CD8-positive, alpha-beta memory T cell (primary cell): Measurements from ENCODE around the gene RORB. TPM values are rescaled to one million over a fixed set of nuclear protein-coding genes. Genes with fewer than 3 reads are reported as not detected.

ENCODE experiments used
- CTCF ChIA-PET: fragments of 350-600 bp; sonication (Branson Sonifier 250); formaldehyde crosslinking; loops from one replicate; lab custom pipeline; 2021; ENCODE audit warnings: antibody characterized with exemption; lab: Charles Lee
- POLR2A ChIA-PET: fragments of 350-600 bp; sonication (Branson Sonifier 250); formaldehyde crosslinking; loops from one replicate; lab custom pipeline; 2021; ENCODE audit warnings: antibody characterized with exemption; lab: Charles Lee
- DNase-seq, 5 donors: peaks; one replicate each; pipeline versions ENCODE4 v3.0.0 to v3.0.0-alpha.2; 2020 to 2022; ENCODE audit warnings: mixed read lengths in 1 of 5
- H3K27ac ChIP-seq: one replicate; pipeline ENCODE4 v1.7.0; 2013; ENCODE audit warnings: low read depth, mild to moderate bottlenecking, low read length, moderate library complexity
- H3K27me3 ChIP-seq: 2 replicates; pipeline ENCODE4 v1.7.0; 2013; ENCODE audit warnings: low read length, mild to moderate bottlenecking; ENCODE audit not compliant: insufficient read depth, poor library complexity, severe bottlenecking
- H3K36me3 ChIP-seq: 2 replicates; pipeline ENCODE4 v1.7.0; 2013; ENCODE audit warnings: mild to moderate bottlenecking, low read length, moderate library complexity; ENCODE audit not compliant: insufficient read depth
- H3K4me1 ChIP-seq: 2 replicates; pipeline ENCODE4 v1.7.0; 2013; ENCODE audit warnings: mild to moderate bottlenecking, low read length, moderate library complexity; ENCODE audit not compliant: insufficient read depth
- H3K4me3 ChIP-seq: 2 replicates; pipeline ENCODE4 v1.7.0; 2013; ENCODE audit warnings: mild to moderate bottlenecking, low read length
- H3K9me3 ChIP-seq: 2 replicates; pipeline ENCODE4 v1.7.0; 2013; ENCODE audit warnings: mild to moderate bottlenecking, low read length
- H3K27ac Mint-ChIP-seq, 8 donors: one replicate each; pipeline ENCODE4 v1.8.0; 2020 to 2021; ENCODE audit warnings: mixed read lengths in 8 of 8, mild to moderate bottlenecking in 6 of 8, inconsistent platforms in 3 of 8, moderate library complexity in 3 of 8
- H3K27me3 Mint-ChIP-seq, 2 donors: one replicate each; pipeline ENCODE4 v1.8.0; 2020 to 2021; ENCODE audit warnings: mixed read lengths in 2 of 2, mild to moderate bottlenecking in 1 of 2, moderate library complexity in 1 of 2
- H3K36me3 Mint-ChIP-seq, 3 donors: one replicate each; pipeline ENCODE4 v1.8.0; 2020 to 2021; ENCODE audit warnings: mixed read lengths in 3 of 3, inconsistent platforms in 1 of 3, mild to moderate bottlenecking in 1 of 3
- H3K4me1 Mint-ChIP-seq, 3 donors: one replicate each; pipeline ENCODE4 v1.8.0; 2020 to 2021; ENCODE audit warnings: mixed read lengths in 3 of 3, inconsistent platforms in 1 of 3, mild to moderate bottlenecking in 1 of 3
- H3K4me3 Mint-ChIP-seq, 7 donors: one replicate each; pipeline ENCODE4 v1.8.0; 2020 to 2021; ENCODE audit warnings: mixed read lengths in 7 of 7, mild to moderate bottlenecking in 6 of 7, moderate library complexity in 4 of 7, inconsistent platforms in 2 of 7
- H3K9me3 Mint-ChIP-seq, 5 donors: one replicate each; pipeline ENCODE4 v1.8.0; 2020 to 2022; ENCODE audit warnings: mixed read lengths in 5 of 5, mild to moderate bottlenecking in 3 of 5, moderate library complexity in 2 of 5, inconsistent platforms in 1 of 5
- polyA plus RNA-seq: library from polyadenylated mRNA; unstranded; fragments of 300-500 nt; fragmentation: Illumina TruSeq; gene quantifications from one replicate; pipeline ENCODE4 v1.2.3, GENCODE V29; 2021
- total RNA-seq, 2 experiments: library from RNA; stranded (reverse); gene quantifications; one replicate each; pipeline ENCODE4 v1.2.3, GENCODE V29; 2021

Gene RORB
- total and polyA plus RNA-seq, 3 experiments from 2014 or later = 0.05 TPM; not detected in 2

- Histone ChIP-seq H3K4me1 (no peaks in the 10 kb centered on the region), H3K9me3 (no peaks in the 10 kb centered on the region), H3K27ac (no peak overlapping the region), H3K27me3 (no peaks in the 10 kb centered on the region), H3K4me3 (no peak overlapping the region), H3K36me3 (no peaks in the 10 kb centered on the region)
- ChIA-PET POLR2A (no interaction called here), CTCF (interaction anchor here (1.1 kb wide), 1 partner anchor 13 kb away, joined by 3 read pairs; no protein-coding TSS in a partner anchor)
- H3K4me1 Mint-ChIP-seq = no peaks in the 10 kb centered on the region
- H3K27me3 Mint-ChIP-seq = no peaks in the 10 kb centered on the region
- no peak for DNase-seq
- H3K27ac Mint-ChIP-seq = no peak overlapping the region
- no peaks in the 10 kb centered on the region for H3K36me3 Mint-ChIP-seq
- H3K4me3 Mint-ChIP-seq = no peak overlapping the region
- H3K9me3 Mint-ChIP-seq = no peaks in the 10 kb centered on the region
These were observed 54.1 kb downstream of the RORB start for GRCh38 chr9:74551266-74551665.

DNA sequence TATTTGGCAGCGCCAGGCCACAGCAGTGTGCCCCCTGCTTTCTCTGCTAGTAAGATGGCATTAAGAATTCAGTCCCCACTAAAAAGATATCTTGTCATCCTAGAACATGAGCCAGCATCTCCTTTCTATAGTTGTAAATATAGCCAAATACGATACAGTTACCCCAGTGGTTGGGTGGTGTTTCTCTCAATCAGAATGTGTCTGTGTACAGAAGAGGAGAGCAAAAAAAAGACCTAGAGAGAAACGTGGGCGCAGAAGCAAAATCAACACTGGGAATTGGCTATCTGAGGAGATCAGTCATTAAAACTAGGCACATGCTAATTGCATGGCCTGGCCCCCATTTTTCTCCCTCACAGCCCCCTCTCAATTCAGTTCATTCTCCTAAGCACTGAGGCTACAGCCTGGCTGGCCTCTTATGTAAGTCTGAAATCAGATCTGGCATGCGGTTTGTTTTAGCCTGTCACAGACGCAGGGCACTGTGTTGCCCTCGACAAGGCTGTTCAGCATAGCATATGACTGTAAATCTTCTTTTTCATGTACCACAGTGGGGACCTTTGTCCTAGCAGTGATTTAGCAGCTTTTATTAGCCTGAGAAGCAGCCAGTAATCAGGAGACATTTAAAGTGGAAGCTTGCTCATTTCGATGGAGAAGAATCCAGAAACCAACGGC is 57.8 kb downstream of the RORB start:
- H3K36me3 Mint-ChIP-seq = no peaks in the 10 kb centered on the region
- ChIA-PET CTCF (no interaction called here), POLR2A (no interaction called here)
- Histone ChIP-seq H3K27me3 (no peaks in the 10 kb centered on the region), H3K36me3 (no peaks in the 10 kb centered on the region), H3K27ac (no peak overlapping the region), H3K4me1 (no peaks in the 10 kb centered on the region), H3K4me3 (no peak overlapping the region), H3K9me3 (no peaks in the 10 kb centered on the region)
- H3K9me3 Mint-ChIP-seq = no peaks in the 10 kb centered on the region
- no peak overlapping the region for H3K27ac Mint-ChIP-seq
- H3K27me3 Mint-ChIP-seq = peaks cover 0 to 3% of the 10 kb centered on the region in 2 donors
- DNase-seq = no peak
- no peaks in the 10 kb centered on the region for H3K4me1 Mint-ChIP-seq
- no peak overlapping the region for H3K4me3 Mint-ChIP-seq

DNA sequence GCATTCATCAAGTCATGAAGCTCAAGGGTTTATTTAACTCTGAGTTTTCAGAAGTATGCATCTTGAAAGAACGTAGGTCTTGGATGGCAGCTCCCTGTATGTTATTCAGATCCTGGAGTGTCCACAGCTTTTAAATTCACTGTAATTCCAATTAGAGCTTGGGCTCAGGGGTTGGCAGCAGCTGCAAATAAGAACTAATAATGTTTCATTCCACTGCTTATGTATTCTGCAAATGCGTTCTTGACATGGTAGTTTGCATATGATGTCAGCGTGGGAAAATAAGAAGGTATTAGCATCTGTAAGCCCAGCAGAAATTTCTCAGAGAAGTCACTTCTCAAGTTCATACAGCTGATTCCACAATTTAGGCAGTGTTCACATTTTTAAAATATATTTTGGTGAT is 58.4 kb downstream of the RORB start:
- Mint-ChIP-seq H3K36me3 (no peaks in the 10 kb centered on the region), H3K9me3 (no peaks in the 10 kb centered on the region), H3K4me1 (no peaks in the 10 kb centered on the region), H3K4me3 (no peak overlapping the region), H3K27ac (no peak overlapping the region), H3K27me3 (peaks cover 0 to 3% of the 10 kb centered on the region in 2 donors)
- Histone ChIP-seq H3K9me3 (no peaks in the 10 kb centered on the region), H3K27ac (no peak overlapping the region), H3K36me3 (no peaks in the 10 kb centered on the region), H3K27me3 (no peaks in the 10 kb centered on the region), H3K4me3 (no peak overlapping the region), H3K4me1 (no peaks in the 10 kb centered on the region)
- no peak for DNase-seq
- ChIA-PET CTCF (no interaction called here), POLR2A (no interaction called here)

- Histone ChIP-seq H3K27ac (no peak overlapping the region), H3K4me1 (no peaks in the 10 kb centered on the region), H3K36me3 (no peaks in the 10 kb centered on the region), H3K27me3 (no peaks in the 10 kb centered on the region), H3K4me3 (no peak overlapping the region), H3K9me3 (no peaks in the 10 kb centered on the region)
- no peaks in the 10 kb centered on the region for H3K4me1 Mint-ChIP-seq
- no peaks in the 10 kb centered on the region for H3K36me3 Mint-ChIP-seq
- CTCF ChIA-PET = no interaction called here
- no peak overlapping the region for H3K27ac Mint-ChIP-seq
- no peak for DNase-seq
- POLR2A ChIA-PET = no interaction called here
- H3K4me3 Mint-ChIP-seq = no peak overlapping the region
- H3K9me3 Mint-ChIP-seq = no peaks in the 10 kb centered on the region
- peaks cover 0 to 3% of the 10 kb centered on the region in 2 donors for H3K27me3 Mint-ChIP-seq
These were observed 59.5 kb downstream of the RORB start for GRCh38 chr9:74556685-74557084.

GRCh38 chr9:74557571-74557970 is 60.4 kb downstream of the RORB start:
- no peaks in the 10 kb centered on the region for H3K9me3 Mint-ChIP-seq
- POLR2A ChIA-PET = no interaction called here
- Histone ChIP-seq H3K4me1 (no peaks in the 10 kb centered on the region), H3K9me3 (no peaks in the 10 kb centered on the region), H3K27ac (no peak overlapping the region), H3K27me3 (no peaks in the 10 kb centered on the region), H3K36me3 (no peaks in the 10 kb centered on the region), H3K4me3 (no peak overlapping the region)
- H3K36me3 Mint-ChIP-seq = no peaks in the 10 kb centered on the region
- CTCF ChIA-PET = no interaction called here
- H3K4me1 Mint-ChIP-seq = no peaks in the 10 kb centered on the region
- H3K27me3 Mint-ChIP-seq = peaks cover 0 to 3% of the 10 kb centered on the region in 2 donors
- DNase-seq = no peak
- no peak overlapping the region for H3K27ac Mint-ChIP-seq
- no peak overlapping the region for H3K4me3 Mint-ChIP-seq

GRCh38 chr9:74562611-74563010 is 65.5 kb downstream of the RORB start:
- Mint-ChIP-seq H3K27me3 (peaks cover 0 to 2% of the 10 kb centered on the region in 2 donors), H3K4me1 (no peaks in the 10 kb centered on the region), H3K27ac (no peak overlapping the region), H3K4me3 (no peak overlapping the region), H3K36me3 (no peaks in the 10 kb centered on the region), H3K9me3 (no peaks in the 10 kb centered on the region)
- DNase-seq = no peak
- H3K9me3 ChIP-seq = no peaks in the 10 kb centered on the region
- POLR2A ChIA-PET = no interaction called here
- H3K4me1 ChIP-seq = no peaks in the 10 kb centered on the region
- CTCF ChIA-PET = no interaction called here
- H3K36me3 ChIP-seq = no peaks in the 10 kb centered on the region
- no peak overlapping the region for H3K27ac ChIP-seq
- no peaks in the 10 kb centered on the region for H3K27me3 ChIP-seq
- no peak overlapping the region for H3K4me3 ChIP-seq

DNA sequence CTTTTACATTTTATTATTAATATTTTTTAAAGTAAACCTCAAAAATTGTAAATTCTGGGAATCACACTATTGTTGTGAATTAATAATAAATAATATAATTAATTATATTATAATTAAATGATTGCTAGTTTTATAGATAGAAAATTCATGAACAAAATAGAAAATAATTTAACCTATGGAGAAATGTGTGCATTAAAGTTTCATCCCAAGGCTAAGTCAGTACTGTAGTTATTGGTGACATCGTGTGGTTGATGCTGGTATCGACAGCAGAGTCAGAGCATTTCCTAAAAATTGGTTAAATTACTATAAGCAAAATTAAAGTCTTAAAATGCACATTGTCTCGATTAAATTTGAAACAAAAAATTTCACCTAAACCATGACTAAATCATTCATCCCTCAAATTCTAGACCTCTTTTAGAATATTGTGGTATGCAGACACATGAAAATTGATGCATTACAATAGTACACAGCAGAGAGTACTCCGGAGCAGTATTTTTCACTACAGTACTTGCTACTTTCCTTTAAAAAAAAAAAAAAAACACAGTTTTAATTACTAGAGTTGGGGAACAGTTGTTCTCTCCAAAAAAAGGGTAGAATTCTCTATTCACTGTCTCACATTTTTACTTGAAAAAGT is 73.9 kb downstream of the RORB start:
- no peak overlapping the region for H3K27ac Mint-ChIP-seq
- Histone ChIP-seq H3K27me3 (no peaks in the 10 kb centered on the region), H3K36me3 (no peaks in the 10 kb centered on the region), H3K4me3 (no peak overlapping the region), H3K9me3 (no peaks in the 10 kb centered on the region), H3K27ac (no peak overlapping the region), H3K4me1 (no peaks in the 10 kb centered on the region)
- H3K27me3 Mint-ChIP-seq = peaks cover 0 to 2% of the 10 kb centered on the region in 2 donors
- POLR2A ChIA-PET = no interaction called here
- no peaks in the 10 kb centered on the region for H3K4me1 Mint-ChIP-seq
- no peak for DNase-seq
- CTCF ChIA-PET = no interaction called here
- H3K36me3 Mint-ChIP-seq = no peaks in the 10 kb centered on the region
- no peak overlapping the region for H3K4me3 Mint-ChIP-seq
- no peaks in the 10 kb centered on the region for H3K9me3 Mint-ChIP-seq

GRCh38 chr9:74573640-74574191 is 76.6 kb downstream of the RORB start:
- CTCF ChIA-PET = no interaction called here
- no peak overlapping the region for H3K27ac ChIP-seq
- H3K4me3 ChIP-seq = no peak overlapping the region
- H3K27ac Mint-ChIP-seq = no peak overlapping the region
- POLR2A ChIA-PET = no interaction called here
- H3K9me3 ChIP-seq = no peaks in the 10 kb centered on the region
- no peak for DNase-seq
- no peaks in the 10 kb centered on the region for H3K27me3 Mint-ChIP-seq
- H3K4me1 ChIP-seq = no peaks in the 10 kb centered on the region
- H3K9me3 Mint-ChIP-seq = no peaks in the 10 kb centered on the region
- H3K36me3 Mint-ChIP-seq = no peaks in the 10 kb centered on the region
- H3K4me1 Mint-ChIP-seq = no peaks in the 10 kb centered on the region
- no peaks in the 10 kb centered on the region for H3K27me3 ChIP-seq
- no peaks in the 10 kb centered on the region for H3K36me3 ChIP-seq
- no peak overlapping the region for H3K4me3 Mint-ChIP-seq
